Activated T-helper 17 cell treated with anti-CD3 and anti-CD28 coated beads, Interleukin-2, amount 50 U/mL, for 72 hours (primary cell): Measurements from ENCODE around the gene MRPS33. TPM values are rescaled to one million over a fixed set of nuclear protein-coding genes. Genes with fewer than 3 reads are reported as not detected.
"Not testable (repeated sequence)": the region's sequence is repeated elsewhere in the genome, so short reads cannot be mapped to it uniquely, and the experiment has no call there.

Experiments
- ATAC-seq: fragments of 150-1000 bp; cut with Tn5 transposase; replicated peaks from 2 replicates; pipeline ENCODE4 v1.10.0; 2021; ENCODE audit warnings: mild to moderate bottlenecking, moderate library complexity
- H3K27ac Mint-ChIP-seq: one replicate; pipeline ENCODE4 v1.8.0; 2022; ENCODE audit warnings: mixed read lengths
- H3K27me3 Mint-ChIP-seq: one replicate; pipeline ENCODE4 v1.8.0; 2022; ENCODE audit warnings: mixed read lengths
- H3K36me3 Mint-ChIP-seq: one replicate; pipeline ENCODE4 v1.8.0; 2022; ENCODE audit warnings: low read depth, mild to moderate bottlenecking, mixed read lengths
- H3K4me1 Mint-ChIP-seq: one replicate; pipeline ENCODE4 v1.8.0; 2022; ENCODE audit warnings: mixed read lengths
- H3K4me3 Mint-ChIP-seq: one replicate; pipeline ENCODE4 v1.8.0; 2022; ENCODE audit warnings: mild to moderate bottlenecking, mixed read lengths
- H3K9me3 Mint-ChIP-seq: one replicate; pipeline ENCODE4 v1.8.0; 2022; ENCODE audit warnings: mixed read lengths
- total RNA-seq, 2 donors: library from RNA; stranded (reverse); gene quantifications; one replicate each; pipeline ENCODE4 v1.2.3, GENCODE V29; 2022

Gene MRPS33
- total RNA-seq, 2 donors from 2014 or later, result 53.6 to 87.4 TPM

- Mint-ChIP-seq H3K4me3 (no peak overlapping the region), H3K36me3 (no peaks in the 10 kb centered on the region), H3K27me3 (peaks cover 8% of the 10 kb centered on the region), H3K27ac (no peak overlapping the region), H3K4me1 (no peaks in the 10 kb centered on the region), H3K9me3 (no peaks in the 10 kb centered on the region)
- no peak for ATAC-seq
Observed at GRCh38 chr7:140990193-140990962, 24.4 kb downstream of the MRPS33 start.

GRCh38 chr7:140989068-140989467, 25.7 kb downstream of the MRPS33 start:
- no peaks in the 10 kb centered on the region for H3K9me3 Mint-ChIP-seq
- peaks cover 11% of the 10 kb centered on the region for H3K27me3 Mint-ChIP-seq
- no peak for ATAC-seq
- no peak overlapping the region for H3K4me3 Mint-ChIP-seq
- no peaks in the 10 kb centered on the region for H3K36me3 Mint-ChIP-seq
- H3K27ac Mint-ChIP-seq, result no peak overlapping the region
- H3K4me1 Mint-ChIP-seq, result no peaks in the 10 kb centered on the region

- Mint-ChIP-seq H3K36me3 (no peaks in the 10 kb centered on the region), H3K4me1 (no peaks in the 10 kb centered on the region), H3K27ac (no peak overlapping the region)
Observed at GRCh38 chr7:140983802-140984201, 30.9 kb downstream of the MRPS33 start.

GRCh38 chr7:140982508-140982907, 32.2 kb downstream of the MRPS33 start:
- ATAC-seq, result no peak
- no peaks in the 10 kb centered on the region for H3K4me1 Mint-ChIP-seq

More at GRCh38 chr7:140983802-140984201, 30.9 kb downstream of the MRPS33 start:
- Mint-ChIP-seq H3K27me3 (peaks cover 18% of the 10 kb centered on the region), H3K9me3 (no peaks in the 10 kb centered on the region), H3K4me3 (no peak overlapping the region)
- no peak for ATAC-seq

GRCh38 chr7:140981951-140982350, 32.8 kb downstream of the MRPS33 start:
- Mint-ChIP-seq H3K27ac (no peak overlapping the region), H3K36me3 (no peaks in the 10 kb centered on the region), H3K4me1 (no peaks in the 10 kb centered on the region), H3K4me3 (no peak overlapping the region), H3K27me3 (peaks cover 14% of the 10 kb centered on the region), H3K9me3 (no peaks in the 10 kb centered on the region)
- ATAC-seq, result no peak

More at GRCh38 chr7:140982508-140982907, 32.2 kb downstream of the MRPS33 start:
- Mint-ChIP-seq H3K36me3 (no peaks in the 10 kb centered on the region), H3K27me3 (peaks cover 18% of the 10 kb centered on the region), H3K9me3 (no peaks in the 10 kb centered on the region), H3K27ac (no peak overlapping the region), H3K4me3 (no peak overlapping the region)

- no peaks in the 10 kb centered on the region for H3K4me1 Mint-ChIP-seq
- H3K27ac Mint-ChIP-seq, result no peak overlapping the region
- ATAC-seq, result no peak
- no peak overlapping the region for H3K4me3 Mint-ChIP-seq
- no peaks in the 10 kb centered on the region for H3K36me3 Mint-ChIP-seq
- peaks cover 7% of the 10 kb centered on the region for H3K27me3 Mint-ChIP-seq
- no peaks in the 10 kb centered on the region for H3K9me3 Mint-ChIP-seq
Observed at GRCh38 chr7:140977741-140978140, 37.0 kb downstream of the MRPS33 start.

- H3K27me3 Mint-ChIP-seq, result no peaks in the 10 kb centered on the region
Observed at GRCh38 chr7:140972876-140973829, 41.6 kb downstream of the MRPS33 start.

DNA sequence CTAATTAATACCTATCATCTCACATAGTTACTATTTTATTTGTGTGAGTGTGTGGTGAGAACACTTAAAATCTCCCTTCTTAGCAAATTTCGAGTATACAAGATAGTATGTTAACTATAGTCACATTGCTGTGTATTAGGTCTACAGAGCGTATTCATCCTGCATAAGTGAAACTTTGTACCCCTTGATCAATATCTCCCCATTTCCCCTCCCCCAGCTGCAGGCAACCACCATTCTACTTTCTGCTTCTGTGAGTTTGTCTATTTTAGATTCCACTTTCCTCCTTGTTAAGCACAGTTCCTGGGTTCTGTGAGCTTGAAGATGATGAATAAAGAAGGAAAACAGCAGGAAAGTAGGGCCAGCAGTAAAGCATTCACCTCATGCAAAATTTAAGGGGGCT, 42.4 kb downstream of the MRPS33 start:
- H3K36me3 Mint-ChIP-seq, result no peaks in the 10 kb centered on the region

More at GRCh38 chr7:140972876-140973829, 41.6 kb downstream of the MRPS33 start:
- no peak for ATAC-seq
- H3K4me1 Mint-ChIP-seq, result no peaks in the 10 kb centered on the region
- H3K36me3 Mint-ChIP-seq, result no peaks in the 10 kb centered on the region
- H3K9me3 Mint-ChIP-seq, result no peaks in the 10 kb centered on the region
- H3K4me3 Mint-ChIP-seq, result no peak overlapping the region
- H3K27ac Mint-ChIP-seq, result no peak overlapping the region

GRCh38 chr7:140967438-140967837, 47.3 kb downstream of the MRPS33 start:
- Mint-ChIP-seq H3K9me3 (no peaks in the 10 kb centered on the region), H3K36me3 (no peaks in the 10 kb centered on the region), H3K4me3 (no peak overlapping the region), H3K4me1 (no peaks in the 10 kb centered on the region), H3K27ac (no peak overlapping the region), H3K27me3 (no peaks in the 10 kb centered on the region)
- ATAC-seq, result no peak

More for the DNA sequence above, 42.4 kb downstream of the MRPS33 start:
- Mint-ChIP-seq H3K27ac (no peak overlapping the region), H3K9me3 (no peaks in the 10 kb centered on the region), H3K4me1 (no peaks in the 10 kb centered on the region), H3K27me3 (no peaks in the 10 kb centered on the region), H3K4me3 (no peak overlapping the region)
- ATAC-seq, result no peak

DNA sequence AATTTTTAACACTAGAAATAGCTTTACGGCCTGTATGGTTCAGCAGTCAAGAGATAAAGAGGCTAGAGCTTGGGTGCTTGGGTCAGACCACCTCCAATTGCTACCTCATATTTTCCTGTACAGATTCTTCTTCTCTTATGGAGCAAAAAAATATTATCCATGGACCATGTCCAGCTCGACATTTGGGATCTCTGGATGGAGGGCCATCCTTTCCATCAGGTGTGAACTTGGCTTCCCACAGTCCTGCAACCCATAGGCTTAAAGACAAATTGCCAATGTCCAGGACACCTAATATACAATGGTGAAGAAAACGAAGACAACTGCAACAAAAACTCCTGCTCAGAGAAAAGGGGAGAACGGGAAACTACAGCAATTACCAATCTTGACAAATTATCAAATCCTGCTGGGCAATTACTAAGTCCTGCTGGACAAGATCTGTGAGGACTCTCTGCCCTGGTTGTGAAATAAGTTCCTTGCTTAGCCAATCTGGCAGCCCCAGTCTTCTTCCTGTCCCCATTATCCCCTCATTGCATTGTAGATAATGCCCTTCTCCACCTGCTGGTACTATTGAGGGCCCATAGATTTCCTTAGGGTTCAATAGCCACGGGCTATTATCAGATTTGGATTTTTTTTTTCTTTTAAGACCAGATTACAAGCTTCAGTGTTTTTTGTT, 48.1 kb downstream of the MRPS33 start:
- no peak for ATAC-seq
- H3K27ac Mint-ChIP-seq, result no peak overlapping the region
- H3K4me1 Mint-ChIP-seq, result no peaks in the 10 kb centered on the region
- no peak overlapping the region for H3K4me3 Mint-ChIP-seq
- H3K27me3 Mint-ChIP-seq, result no peaks in the 10 kb centered on the region
- no peaks in the 10 kb centered on the region for H3K9me3 Mint-ChIP-seq
- H3K36me3 Mint-ChIP-seq, result no peaks in the 10 kb centered on the region

GRCh38 chr7:140961117-140961516, 53.6 kb downstream of the MRPS33 start:
- no peak for ATAC-seq
- no peaks in the 10 kb centered on the region for H3K9me3 Mint-ChIP-seq
- no peaks in the 10 kb centered on the region for H3K4me1 Mint-ChIP-seq
- no peak overlapping the region for H3K27ac Mint-ChIP-seq
- no peaks in the 10 kb centered on the region for H3K36me3 Mint-ChIP-seq
- no peak overlapping the region for H3K4me3 Mint-ChIP-seq
- no peaks in the 10 kb centered on the region for H3K27me3 Mint-ChIP-seq

GRCh38 chr7:140956997-140957396, 57.8 kb downstream of the MRPS33 start:
- H3K36me3 Mint-ChIP-seq, H3K4me1 Mint-ChIP-seq, H3K9me3 Mint-ChIP-seq, H3K27me3 Mint-ChIP-seq, ATAC-seq, H3K27ac Mint-ChIP-seq, H3K4me3 Mint-ChIP-seq: not testable (repeated sequence)
